Skeletal muscle satellite cell (primary cell): ENCODE measurements around the gene CD8B.

Experiments used
- H3K27me3 ChIP-seq: 2 replicates; pipeline ENCODE4 v1.7.0; 2013; ENCODE audit warnings: low read length; ENCODE audit not compliant: control insufficient read depth, insufficient read depth
- H3K36me3 ChIP-seq: 2 replicates; pipeline ENCODE4 v1.7.0; 2013; ENCODE audit warnings: mild to moderate bottlenecking, control low read depth, low read length; ENCODE audit not compliant: insufficient read depth
- H3K4me1 ChIP-seq: 2 replicates; pipeline ENCODE4 v1.7.0; 2013; ENCODE audit warnings: low read length; ENCODE audit not compliant: control insufficient read depth, insufficient read depth
- H3K4me2 ChIP-seq: 2 replicates; pipeline ENCODE4 v1.7.0; 2013; ENCODE audit warnings: mild to moderate bottlenecking, low read length
- H3K4me3 ChIP-seq: 2 replicates; pipeline ENCODE4 v1.7.0; 2013; ENCODE audit warnings: low read length
- H3K9ac ChIP-seq: 2 replicates; pipeline ENCODE4 v1.7.0; 2013; ENCODE audit warnings: mild to moderate bottlenecking, low read depth, low read length, moderate library complexity
- H3K9me3 ChIP-seq: replicated peaks from 2 replicates; pipeline ENCODE4 v1.7.0; 2013; ENCODE audit warnings: mild to moderate bottlenecking, control low read depth, low read length

The CD8B gene

DNA sequence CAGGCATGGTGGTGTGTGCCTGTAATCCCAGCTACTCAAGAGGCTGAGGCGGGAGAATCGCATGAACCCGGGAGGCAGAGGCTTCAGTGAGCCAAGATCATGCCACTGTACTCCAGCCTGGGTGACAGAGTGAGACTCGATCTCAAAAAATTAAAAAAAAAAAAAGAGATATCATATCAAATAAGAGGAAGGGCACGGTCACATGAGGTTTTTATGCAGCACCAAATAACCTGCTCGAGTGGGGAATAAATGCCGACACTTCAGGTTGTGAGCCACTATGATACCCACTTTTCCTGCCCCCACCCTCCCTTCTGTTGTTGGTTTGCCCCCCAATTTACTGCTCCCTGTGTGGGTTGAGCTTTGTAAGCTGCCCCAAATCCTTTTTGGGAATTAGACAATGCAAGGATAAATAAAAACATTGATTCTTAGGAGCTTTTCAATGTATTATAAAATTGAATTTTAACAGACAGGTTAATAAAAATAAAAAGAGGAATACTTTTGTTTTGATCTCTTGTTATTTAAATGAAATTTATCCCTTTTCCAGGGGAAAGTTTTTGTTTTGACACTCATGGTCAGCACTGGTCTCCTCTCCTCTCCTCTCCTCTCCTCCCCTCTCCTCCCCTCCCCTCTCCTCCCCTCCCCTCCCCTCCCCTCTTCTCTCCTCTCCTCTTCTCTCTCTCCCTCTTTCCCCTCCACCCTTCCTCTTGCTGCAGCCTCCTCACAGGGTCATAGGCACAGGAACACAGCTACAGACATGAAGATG, 29.2 kb downstream of the CD8B start:
- Histone ChIP-seq H3K27me3 (peaks cover 23% of the 10 kb centered on the region), H3K4me3 (no peak overlapping the region), H3K36me3 (no peaks in the 10 kb centered on the region), H3K9ac (no peak overlapping the region), H3K9me3 (no peaks in the 10 kb centered on the region), H3K4me1 (no peaks in the 10 kb centered on the region), H3K4me2 (no peak overlapping the region)

DNA sequence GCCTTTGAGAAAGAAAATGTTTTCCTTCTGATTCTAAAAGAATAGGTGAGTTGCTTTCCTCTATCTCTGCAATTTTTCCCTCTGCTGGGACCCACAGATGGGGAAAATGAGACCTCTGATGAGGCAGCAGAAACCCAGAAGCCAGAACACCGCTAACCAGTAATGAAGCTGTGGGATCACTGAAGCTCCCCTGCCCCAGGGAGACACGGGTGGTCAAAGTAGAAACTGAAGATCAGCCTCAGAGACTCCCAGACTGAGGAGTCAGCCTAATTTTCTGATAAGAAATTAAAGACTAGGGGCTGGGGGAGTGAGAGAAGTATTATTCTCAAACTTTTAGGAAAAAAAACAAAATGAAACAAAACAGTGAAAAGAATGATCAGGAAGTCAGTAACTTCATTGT, 30.1 kb downstream of the CD8B start:
- H3K9ac ChIP-seq, result no peak overlapping the region
- no peak overlapping the region for H3K4me3 ChIP-seq
- peak overlapping the region; percentile 15 for H3K4me2 ChIP-seq
- H3K36me3 ChIP-seq, result no peaks in the 10 kb centered on the region
- peaks cover 25% of the 10 kb centered on the region for H3K27me3 ChIP-seq
- no peaks in the 10 kb centered on the region for H3K9me3 ChIP-seq
- no peaks in the 10 kb centered on the region for H3K4me1 ChIP-seq

- H3K4me1 ChIP-seq, result no peaks in the 10 kb centered on the region
- no peak overlapping the region for H3K4me2 ChIP-seq
- no peak overlapping the region for H3K4me3 ChIP-seq
- H3K36me3 ChIP-seq, result no peaks in the 10 kb centered on the region
- peaks cover 39% of the 10 kb centered on the region for H3K27me3 ChIP-seq
- H3K9me3 ChIP-seq, result no peaks in the 10 kb centered on the region
- no peak overlapping the region for H3K9ac ChIP-seq
These were observed 34.7 kb downstream of the CD8B start for GRCh38 chr2:86826951-86827350.

DNA sequence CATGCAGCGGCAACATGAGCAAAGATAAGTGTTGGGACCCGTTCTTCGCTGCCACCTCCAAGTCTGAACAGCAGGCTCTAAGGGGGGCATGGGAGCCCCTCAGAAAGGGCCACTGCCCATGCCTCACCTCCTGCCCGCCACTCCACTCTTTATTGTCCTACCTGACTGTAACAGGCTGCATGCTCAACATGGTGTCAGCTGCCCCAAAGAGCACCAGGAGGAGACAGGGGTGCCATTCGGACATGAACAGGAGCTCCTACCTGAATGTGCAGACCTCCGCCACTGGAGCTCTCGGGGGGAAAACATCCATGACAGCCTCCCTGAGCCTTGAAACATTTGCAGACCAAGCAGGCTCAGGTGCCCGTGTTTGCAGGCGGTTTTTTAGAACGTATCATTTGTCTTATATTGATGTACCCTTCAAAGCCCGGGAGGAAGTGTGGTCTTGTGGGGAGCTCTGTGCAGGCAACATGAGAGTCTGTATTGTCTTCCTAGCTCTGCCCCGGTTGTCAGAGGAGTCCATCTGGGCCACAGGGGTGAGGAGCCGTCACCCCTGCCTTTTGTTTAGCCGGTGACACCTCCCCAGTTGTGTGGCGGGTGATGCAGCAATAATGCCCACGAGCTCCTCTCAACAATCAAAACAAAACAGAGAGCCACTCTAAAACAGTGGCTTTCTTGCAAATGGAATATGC, 35.8 kb downstream of the CD8B start:
- Histone ChIP-seq H3K4me3 (no peak overlapping the region), H3K9me3 (no peaks in the 10 kb centered on the region), H3K27me3 (peaks cover 29% of the 10 kb centered on the region), H3K36me3 (no peaks in the 10 kb centered on the region), H3K4me1 (no peaks in the 10 kb centered on the region), H3K9ac (no peak overlapping the region), H3K4me2 (no peak overlapping the region)

GRCh38 chr2:86825036-86825692, 36.5 kb downstream of the CD8B start:
- Histone ChIP-seq H3K9me3 (no peaks in the 10 kb centered on the region), H3K4me1 (no peaks in the 10 kb centered on the region), H3K9ac (no peak overlapping the region), H3K4me2 (no peak overlapping the region), H3K36me3 (no peaks in the 10 kb centered on the region), H3K4me3 (no peak overlapping the region), H3K27me3 (peaks cover 32% of the 10 kb centered on the region)

DNA sequence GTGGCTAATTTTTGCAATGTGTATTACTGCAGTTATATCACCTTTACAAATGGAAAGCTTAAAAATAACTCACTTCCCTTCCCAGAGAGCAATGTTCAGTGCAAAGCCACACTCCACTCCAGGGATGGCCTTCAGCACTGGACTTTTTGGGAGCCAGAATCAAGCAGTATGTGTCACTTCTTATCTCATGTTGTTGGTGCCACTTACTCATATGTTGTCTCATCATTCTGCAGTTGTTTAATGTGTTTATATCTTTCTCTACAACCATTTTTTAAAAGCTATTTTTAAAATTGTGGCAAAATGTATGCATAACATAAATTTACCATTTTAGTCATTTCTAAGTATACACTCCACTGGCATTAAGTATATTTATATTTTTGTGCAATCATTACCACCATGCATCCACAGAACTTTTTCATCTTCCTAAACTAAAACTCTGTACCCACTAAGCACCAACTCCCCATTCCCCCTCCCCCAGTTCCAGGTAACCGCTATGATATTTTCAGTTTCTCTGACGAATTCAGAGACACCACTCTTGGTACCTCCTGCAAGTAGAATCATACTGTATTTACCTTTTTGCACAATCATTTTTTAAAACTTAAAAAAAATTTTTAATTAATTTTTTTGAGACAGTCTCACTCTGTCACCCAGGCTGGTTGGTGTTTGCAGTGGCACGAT, 38.9 kb downstream of the CD8B start:
- Histone ChIP-seq H3K4me3 (no peak overlapping the region), H3K27me3 (peaks cover 39% of the 10 kb centered on the region), H3K9me3 (no peaks in the 10 kb centered on the region), H3K4me2 (no peak overlapping the region), H3K9ac (no peak overlapping the region), H3K36me3 (no peaks in the 10 kb centered on the region), H3K4me1 (no peaks in the 10 kb centered on the region)

- H3K4me2 ChIP-seq, result no peak overlapping the region
- H3K4me3 ChIP-seq, result no peak overlapping the region
- no peak overlapping the region for H3K9ac ChIP-seq
- H3K9me3 ChIP-seq, result no peaks in the 10 kb centered on the region
- peaks cover 36% of the 10 kb centered on the region for H3K27me3 ChIP-seq
- no peaks in the 10 kb centered on the region for H3K36me3 ChIP-seq
- no peaks in the 10 kb centered on the region for H3K4me1 ChIP-seq
These were observed 39.8 kb downstream of the CD8B start for GRCh38 chr2:86821842-86822241.

DNA sequence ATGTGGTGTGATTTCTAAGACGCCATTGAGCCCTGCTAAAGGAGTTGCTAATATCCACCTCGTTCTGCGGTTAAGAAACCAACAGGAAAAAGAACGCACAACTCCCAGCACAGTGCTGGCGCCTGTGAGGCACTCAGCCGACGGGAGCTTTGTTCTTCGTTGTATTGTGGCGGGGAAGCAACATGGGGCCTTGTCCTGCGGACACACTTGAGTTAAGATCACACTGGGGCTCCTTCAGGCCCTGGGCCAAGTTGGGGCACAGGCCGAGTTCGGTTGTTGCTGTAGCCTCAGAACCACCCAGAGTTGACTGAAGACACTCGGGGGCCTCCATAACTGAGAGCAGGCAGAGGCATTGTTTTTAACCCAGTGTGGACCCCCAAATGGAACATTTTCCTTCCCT, 40.4 kb downstream of the CD8B start:
- Histone ChIP-seq H3K9me3 (no peaks in the 10 kb centered on the region), H3K4me2 (no peak overlapping the region), H3K9ac (no peak overlapping the region), H3K36me3 (no peaks in the 10 kb centered on the region), H3K4me1 (no peaks in the 10 kb centered on the region), H3K4me3 (no peak overlapping the region), H3K27me3 (peaks cover 40% of the 10 kb centered on the region)

GRCh38 chr2:86818957-86819356, 42.7 kb downstream of the CD8B start:
- no peak overlapping the region for H3K4me2 ChIP-seq
- no peaks in the 10 kb centered on the region for H3K9me3 ChIP-seq
- peaks cover 39% of the 10 kb centered on the region for H3K27me3 ChIP-seq
- no peaks in the 10 kb centered on the region for H3K36me3 ChIP-seq
- H3K4me3 ChIP-seq, result no peak overlapping the region
- no peaks in the 10 kb centered on the region for H3K4me1 ChIP-seq
- H3K9ac ChIP-seq, result no peak overlapping the region

DNA sequence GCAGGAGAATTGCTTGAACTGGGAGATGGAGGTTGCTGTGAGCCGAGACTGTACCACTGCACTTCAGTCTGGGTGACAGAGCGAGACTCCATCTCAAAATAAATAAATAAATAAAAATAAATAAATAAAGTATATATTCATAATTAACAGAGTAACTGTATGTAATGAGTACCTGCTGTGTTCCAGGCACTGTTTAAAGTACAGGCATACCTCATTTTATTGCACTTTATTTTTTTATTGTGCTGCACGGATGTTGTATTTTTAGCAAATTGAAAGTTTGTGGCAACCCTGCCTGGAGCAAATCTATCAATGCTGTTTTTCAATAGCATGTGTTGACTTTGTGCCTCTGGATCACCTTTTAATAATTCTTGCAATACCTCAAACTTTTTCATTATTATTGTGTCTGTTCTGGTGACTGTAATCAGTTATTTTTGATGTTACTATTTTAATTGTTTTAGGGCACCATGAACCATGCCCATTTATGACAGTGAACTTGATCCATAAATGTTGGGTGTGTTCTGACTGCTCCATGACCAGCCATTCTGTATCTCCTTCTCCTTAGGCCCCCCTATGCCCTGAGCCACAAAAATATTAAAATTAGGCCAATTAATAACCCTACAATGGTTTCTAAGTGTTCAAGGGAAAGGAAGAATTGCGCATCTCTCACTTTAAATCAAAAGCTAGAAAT, 43.4 kb downstream of the CD8B start:
- Histone ChIP-seq H3K4me3 (no peak overlapping the region), H3K9ac (no peak overlapping the region)

GRCh38 chr2:86815611-86816010, 46.1 kb downstream of the CD8B start:
- Histone ChIP-seq H3K4me3 (no peak overlapping the region), H3K4me1 (no peaks in the 10 kb centered on the region), H3K36me3 (no peaks in the 10 kb centered on the region)

More for the DNA sequence above, 43.4 kb downstream of the CD8B start:
- Histone ChIP-seq H3K36me3 (no peaks in the 10 kb centered on the region), H3K9me3 (no peaks in the 10 kb centered on the region), H3K27me3 (peaks cover 45% of the 10 kb centered on the region), H3K4me2 (no peak overlapping the region), H3K4me1 (no peaks in the 10 kb centered on the region)

More at GRCh38 chr2:86815611-86816010, 46.1 kb downstream of the CD8B start:
- Histone ChIP-seq H3K27me3 (peaks cover 65% of the 10 kb centered on the region), H3K9ac (no peak overlapping the region), H3K9me3 (no peaks in the 10 kb centered on the region), H3K4me2 (no peak overlapping the region)
